ENCODE data around the gene SVBP. TPM values are rescaled to one million over a fixed set of nuclear protein-coding genes. Genes with fewer than 3 reads are reported as not detected.

The SVBP gene
- total and polyA plus RNA-seq, 2 of the 8 experiments (the other 6 are each of a cell fraction or from before 2014, with no cell fraction given) = 29.7 to 30.2 TPM

GRCh38 chr1:42844592-42845140 is 27.5 kb upstream of the SVBP start:
- H4K5ac ChIP-seq (ENCODE audit: insufficient read length, low read depth, low read length) = no peak overlapping the region
- peaks cover 0 to 7% (median 3%) of the 10 kb centered on the region in 4 experiments; a peak in 3 of 8 replicates for H3K36me3 ChIP-seq (ENCODE audit: control insufficient read depth in 2 of 4, insufficient read depth in 4 of 4, low read length in 3 of 4)
- H3K23me2 ChIP-seq (ENCODE audit: low read depth, low read length) = peaks cover 11% of the 10 kb centered on the region
- no peak overlapping the region for H2BK20ac ChIP-seq (ENCODE audit: low read length)
- peaks cover 2 to 9% (median 5%) of the 10 kb centered on the region in 4 experiments; a peak in 6 of 7 replicates for H3K4me1 ChIP-seq (replicated peaks in 1 of 4; ENCODE audit: control insufficient read depth in 3 of 4, insufficient read depth in 4 of 4, low read length in 3 of 4)
- DNase-seq (ENCODE audit: low read depth in 1 of 2, low spot score in 2 of 2) (no peak), FAIRE-seq (no peak)
- H4K91ac ChIP-seq (replicated peaks; ENCODE audit: insufficient read length, low read length) = no peak overlapping the region
- no peaks in the 10 kb centered on the region for H3K27me3 ChIP-seq (replicated peaks in 1 of 4; ENCODE audit: control insufficient read depth in 3 of 4, extremely low read depth in 1 of 4, insufficient read depth in 3 of 4, low read length in 3 of 4)
- peaks cover 6% of the 10 kb centered on the region for H3K79me1 ChIP-seq (ENCODE audit: low read depth, low read length)
- no peaks in the 10 kb centered on the region for H4K20me1 ChIP-seq (replicated peaks in 1 of 2; ENCODE audit: control insufficient read depth in 1 of 2, insufficient read depth in 2 of 2, low read length in 2 of 2)
- no peak overlapping the region for H2BK15ac ChIP-seq (ENCODE audit: low read length)
- no peak overlapping the region for H3K4me3 ChIP-seq (ENCODE audit: extremely low read depth in 1 of 4, insufficient read depth in 2 of 4, low read depth in 3 of 4, low read length in 4 of 4)
- H3K9me3 ChIP-seq (ENCODE audit: insufficient read depth in 2 of 2, low read depth in 1 of 2, low read length in 1 of 2) = no peaks in the 10 kb centered on the region
- no peak overlapping the region for H2AFZ ChIP-seq (ENCODE audit: low read length)
- H3K79me2 ChIP-seq (ENCODE audit: control insufficient read depth in 1 of 2, insufficient read depth in 2 of 2, low read length in 2 of 2) = peaks cover 8 to 21% of the 10 kb centered on the region in 2 experiments; a peak in 3 of 4 replicates
- no peak overlapping the region for H3K23ac ChIP-seq (ENCODE audit: insufficient read length)
- no peak overlapping the region for H2BK12ac ChIP-seq (ENCODE audit: low read depth, low read length)
- H3K9ac ChIP-seq (replicated peaks in 1 of 4; ENCODE audit: extremely low read depth in 1 of 4, low read depth in 3 of 4, low read length in 3 of 4) = no peak overlapping the region
- H2BK120ac ChIP-seq (replicated peaks; ENCODE audit: low read depth, low read length) = no peak overlapping the region
- H3K56ac ChIP-seq (replicated peaks; ENCODE audit: insufficient read length, low read depth, low read length) = no peak overlapping the region
- no peak overlapping the region for H3K14ac ChIP-seq (ENCODE audit: insufficient read length)
- H3K4ac ChIP-seq (replicated peaks; ENCODE audit: insufficient read length, low read depth, low read length) = no peak overlapping the region
- no peak overlapping the region for H2AK5ac ChIP-seq (ENCODE audit: low read depth, low read length)
- WGBS, 2 experiments (ENCODE audit: extremely low coverage in 1 of 2, insufficient coverage in 1 of 2, insufficient read length in 1 of 2, insufficient replicate concordance in 2 of 2, low coverage in 1 of 2, low lambda C conversion rate in 2 of 2, missing lambda C conversion rate in 1 of 2) = 78% methylated on average over 4 of the region's 4 CpGs; no CpG with 5 or more reads in 1 of the 2 experiments
- POLR2A ChIA-PET (ENCODE audit: partially characterized antibody) = interaction anchor here (0.7 to 3.1 kb wide), 4 partner anchors 9 to 28 kb away, joined by 3 to 9 read pairs (median 4); partner anchors contain the start of genes ERMAP and SVBP
- H3K18ac ChIP-seq (ENCODE audit: extremely low read depth, low read length) = no peak overlapping the region
- H3K4me2 ChIP-seq (ENCODE audit: insufficient read depth in 1 of 2, low read depth in 2 of 2, low read length in 2 of 2) = no peak overlapping the region
- no peak overlapping the region for H3K27ac ChIP-seq (ENCODE audit: low read depth, low read length)
- CTCF ChIA-PET (ENCODE audit: partially characterized antibody) = interaction anchor here (1.0 to 5.0 kb wide), 7 partner anchors 10 to 229 kb away, joined by 3 to 30 read pairs (median 5); no protein-coding TSS in a partner anchor
- no peak overlapping the region for H2BK5ac ChIP-seq (ENCODE audit: low read depth, low read length)
- no peak overlapping the region for H4K8ac ChIP-seq (ENCODE audit: extremely low read depth, insufficient read depth, low read length)

All from H1 (cell line).